Naive thymus-derived CD8-positive, alpha-beta T cell (primary cell): ENCODE measurements around the gene TIMELESS. TPM values are rescaled to one million over a fixed set of nuclear protein-coding genes. Genes with fewer than 3 reads are reported as not detected.

Experiments used
- polyA plus RNA-seq, 3 donors: library from polyadenylated mRNA; unstranded; fragments of 300-500 nt; fragmentation: Illumina TruSeq; gene quantifications; one replicate each; pipeline ENCODE4 v1.2.3, GENCODE V29; 2021
- total RNA-seq, 8 experiments: library from RNA in 2 of 8; stranded (reverse) in 2 of 8; gene quantifications; one replicate each; pipeline ENCODE4 v1.2.3 and lab custom pipeline; 2021 to 2026

Gene TIMELESS
- total and polyA plus RNA-seq, 5 experiments from 2014 or later = 3.3 to 5.8 (median 4.2) TPM

Other genes starting within 250 kb of the TIMELESS start
- 10 to 100 TPM; 34.2 to 35.0 TPM for gene RNF41, start 227.5 kb downstream of the TIMELESS start, total RNA-seq
- 10 to 100 TPM; 35.7 to 45.1 (median 41.8) TPM for gene RNF41, start 227.5 kb downstream of the TIMELESS start, polyA plus RNA-seq
- 10 to 100 TPM; 10.8 to 13.3 TPM for gene NABP2, start 225.1 kb downstream of the TIMELESS start, total RNA-seq
- gene NABP2, start 225.1 kb downstream of the TIMELESS start, polyA plus RNA-seq = 1 to 10 TPM; 3.5 to 3.9 (median 3.7) TPM
- gene SLC39A5, start 219.4 kb downstream of the TIMELESS start, total RNA-seq = not detected
- not detected for gene SLC39A5, start 219.4 kb downstream of the TIMELESS start, polyA plus RNA-seq
- gene ANKRD52, start 191.0 kb downstream of the TIMELESS start, total RNA-seq = 10 to 100 TPM; 34.5 to 43.9 TPM
- 10 to 100 TPM in 1 of 3 donors, 1 to 10 TPM in 2; 7.5 to 11.5 (median 7.9) TPM for gene ANKRD52, start 191.0 kb downstream of the TIMELESS start, polyA plus RNA-seq
- 10 to 100 TPM; 37.7 to 39.0 TPM for gene COQ10A, start 182.5 kb downstream of the TIMELESS start, total RNA-seq
- 10 to 100 TPM in 1 of 3 donors, 1 to 10 TPM in 2; 7.4 to 15.7 (median 9.6) TPM for gene COQ10A, start 182.5 kb downstream of the TIMELESS start, polyA plus RNA-seq
- 100 to 1,000 TPM; 115 to 127 TPM for gene CS, start 149.1 kb downstream of the TIMELESS start, total RNA-seq
- 10 to 100 TPM; 48.3 to 68.8 (median 50.2) TPM for gene CS, start 149.1 kb downstream of the TIMELESS start, polyA plus RNA-seq
- 10 to 100 TPM; 79.9 to 85.6 TPM for gene CNPY2, start 133.4 kb downstream of the TIMELESS start, total RNA-seq
- gene CNPY2, start 133.4 kb downstream of the TIMELESS start, polyA plus RNA-seq = 100 to 1,000 TPM; 173 to 196 (median 179) TPM
- gene PAN2, start 115.4 kb downstream of the TIMELESS start, total RNA-seq = 100 to 1,000 TPM; 210 to 216 TPM
- gene PAN2, start 115.4 kb downstream of the TIMELESS start, polyA plus RNA-seq = 10 to 100 TPM; 10.5 to 11.9 (median 11.0) TPM
- gene IL23A, start 110.5 kb downstream of the TIMELESS start, total RNA-seq = 10 to 100 TPM; 32.4 to 35.3 TPM
- 10 to 100 TPM; 12.3 to 16.6 (median 16.2) TPM for gene IL23A, start 110.5 kb downstream of the TIMELESS start, polyA plus RNA-seq
- gene STAT2, start 89.3 kb downstream of the TIMELESS start, total RNA-seq = 100 to 1,000 TPM; 161 to 165 TPM
- gene STAT2, start 89.3 kb downstream of the TIMELESS start, polyA plus RNA-seq = 10 to 100 TPM; 61.7 to 68.1 (median 64.5) TPM
- not detected for gene APOF, start 86.6 kb downstream of the TIMELESS start, total RNA-seq
- not detected for gene APOF, start 86.6 kb downstream of the TIMELESS start, polyA plus RNA-seq
- gene MIP, start 5.2 kb upstream of the TIMELESS start, total RNA-seq = not detected
- gene MIP, start 5.2 kb upstream of the TIMELESS start, polyA plus RNA-seq = not detected
- gene SPRYD4, start 19.2 kb upstream of the TIMELESS start, total RNA-seq = 1 to 10 TPM; 9.0 to 9.4 TPM
- gene SPRYD4, start 19.2 kb upstream of the TIMELESS start, polyA plus RNA-seq = 1 to 10 TPM; 1.3 to 1.6 (median 1.4) TPM
- gene GLS2, start 38.7 kb upstream of the TIMELESS start, total RNA-seq = 10 to 100 TPM; 10.9 to 11.5 TPM
- 1 to 10 TPM; 3.2 to 6.5 (median 6.4) TPM for gene GLS2, start 38.7 kb upstream of the TIMELESS start, polyA plus RNA-seq
- 1 to 10 TPM; 4.1 to 4.7 TPM for gene RBMS2, start 72.4 kb upstream of the TIMELESS start, total RNA-seq
- gene RBMS2, start 72.4 kb upstream of the TIMELESS start, polyA plus RNA-seq = 1 to 10 TPM; 1.2 to 6.2 (median 2.2) TPM
- 100 to 1,000 TPM; 198 to 202 TPM for gene BAZ2A, start 180.9 kb upstream of the TIMELESS start, total RNA-seq
- gene BAZ2A, start 180.9 kb upstream of the TIMELESS start, polyA plus RNA-seq = 10 to 100 TPM; 14.3 to 29.5 (median 24.1) TPM
- gene ATP5F1B, start 196.6 kb upstream of the TIMELESS start, total RNA-seq = 100 to 1,000 TPM; 269 to 285 TPM
- gene ATP5F1B, start 196.6 kb upstream of the TIMELESS start, polyA plus RNA-seq = 100 to 1,000 TPM; 724 to 879 (median 771) TPM
- 100 to 1,000 TPM; 179 to 197 TPM for gene PTGES3, start 238.9 kb upstream of the TIMELESS start, total RNA-seq
- 100 to 1,000 TPM; 229 to 236 (median 234) TPM for gene PTGES3, start 238.9 kb upstream of the TIMELESS start, polyA plus RNA-seq